Vagina (tissue), 2 donors: Measurements from ENCODE around the gene TENM4.

ENCODE experiments used
- CTCF ChIP-seq, 3 experiments: fragments of 450-650 bp in 2 of 3; fragments of 200-600 bp in 1 of 3; sonication (generic) in 1 of 3; IDR thresholded peaks; one replicate each; pipeline ENCODE4 v1.5.1; 2017 to 2019; ENCODE audit warnings: antibody characterized with exemption in 3 of 3, mild to moderate bottlenecking in 2 of 3, moderate library complexity in 2 of 3
- POLR2A ChIP-seq, 2 donors: fragments of 450-650 bp; IDR thresholded peaks; one replicate each; pipeline ENCODE4 v1.6.1; 2017; ENCODE audit warnings: antibody characterized with exemption in 2 of 2, mild to moderate bottlenecking in 2 of 2, moderate library complexity in 2 of 2
- POLR2AphosphoS5 ChIP-seq, 2 donors: sonication (generic); formaldehyde crosslinking; IDR thresholded peaks; one replicate each; pipeline ENCODE4 v1.9.0; 2017; ENCODE audit warnings: antibody characterized with exemption in 2 of 2, mild to moderate bottlenecking in 2 of 2, low read depth in 1 of 2; ENCODE audit not compliant: insufficient read depth in 1 of 2

- TF ChIP-seq POLR2A (IDR thresholded peaks at IDR 0.05), result no peak
- TF ChIP-seq CTCF (IDR thresholded peaks at IDR 0.05), result no peak
- no peak for TF ChIP-seq POLR2AphosphoS5 (IDR thresholded peaks at IDR 0.05; ENCODE audit: insufficient read depth in 1 of 2, low read depth in 1 of 2)
These were observed 511.5 kb downstream of the TENM4 start for GRCh38 chr11:78929207-78929905.
